GM21381 (cell line): ENCODE results near the gene OR51A4.
"Not testable (repeated sequence)": the region's sequence is repeated elsewhere in the genome, so short reads cannot be mapped to it uniquely, and the experiment has no call there.

ENCODE experiments used
- ATAC-seq: cut with Tn5 transposase; IDR thresholded peaks from one replicate; pipeline ENCODE4 v1.9.1; 2021; ENCODE audit warnings: mild to moderate bottlenecking, moderate library complexity; ENCODE audit not compliant: unreplicated experiment

OR51A4 gene

GRCh38 chr11:4947505-4947904, at the start of gene OR51A4:
Gene OR51A4 (minus strand): TSS chr11:4947605. CDS start chr11:4947100, 505 bp downstream.
- no peak for ATAC-seq

- no peak for ATAC-seq
Measured at GRCh38 chr11:4994551-4994950, 47.1 kb upstream of the OR51A4 start, which contains the start of gene OR51L1. Gene OR51L1 (plus strand): TSS chr11:4994851. CDS start chr11:4998983, 4,132 bp downstream.

- ATAC-seq = no peak
Measured at GRCh38 chr11:4991060-4991459, 43.7 kb upstream of the OR51A4 start.

GRCh38 chr11:4983841-4984240, 36.4 kb upstream of the OR51A4 start:
- no peak for ATAC-seq

GRCh38 chr11:4982678-4983077, 35.3 kb upstream of the OR51A4 start:
- no peak for ATAC-seq

- ATAC-seq = no peak
Measured at GRCh38 chr11:4979036-4979435, 31.6 kb upstream of the OR51A4 start.

- ATAC-seq = no peak
Measured at GRCh38 chr11:4975436-4975835, 28.0 kb upstream of the OR51A4 start.

- no peak for ATAC-seq
Measured at GRCh38 chr11:4962816-4963215, 15.4 kb upstream of the OR51A4 start.

GRCh38 chr11:4960877-4961276, 13.5 kb upstream of the OR51A4 start:
- ATAC-seq = no peak

GRCh38 chr11:4957396-4957795, 10.0 kb upstream of the OR51A4 start:
- no peak for ATAC-seq

GRCh38 chr11:4955613-4956012, 8.2 kb upstream of the OR51A4 start, which contains the start of gene OR51A2:
Gene OR51A2 (minus strand): TSS chr11:4955713. CDS start chr11:4955713, 0 bp downstream.
- ATAC-seq = not testable (repeated sequence)

GRCh38 chr11:4936745-4937144, 10.7 kb downstream of the OR51A4 start:
- no peak for ATAC-seq

- ATAC-seq = no peak
Measured at GRCh38 chr11:4932751-4933150, 14.7 kb downstream of the OR51A4 start.

GRCh38 chr11:4926608-4927007, 20.8 kb downstream of the OR51A4 start:
- no peak for ATAC-seq

GRCh38 chr11:4924239-4924638, 23.2 kb downstream of the OR51A4 start, which contains the start of gene OR51G1:
Gene OR51G1 (minus strand): TSS chr11:4924339. CDS start chr11:4924339, 0 bp downstream.
- ATAC-seq = no peak

- no peak for ATAC-seq
Measured at GRCh38 chr11:4922304-4922703, 25.1 kb downstream of the OR51A4 start.

- no peak for ATAC-seq
Measured at GRCh38 chr11:4921796-4922195, 25.6 kb downstream of the OR51A4 start.

GRCh38 chr11:4919250-4919649, 28.2 kb downstream of the OR51A4 start, which contains the start of gene OR51G2:
Gene OR51G2 (minus strand): TSS chr11:4919350. CDS start chr11:4915663, 3,687 bp downstream.
- ATAC-seq = no peak

GRCh38 chr11:4916581-4916980, 30.8 kb downstream of the OR51A4 start:
- no peak for ATAC-seq

- no peak for ATAC-seq
Measured at GRCh38 chr11:4903484-4903883, 43.9 kb downstream of the OR51A4 start, which contains the start of gene OR51A7. Gene OR51A7 (plus strand): TSS chr11:4903783. CDS start chr11:4907370, 3,587 bp downstream.
